Lower lobe of right lung (tissue), 2 donors: ENCODE measurements around the gene PTPRE. TPM values are rescaled to one million over a fixed set of nuclear protein-coding genes. Genes with fewer than 3 reads are reported as not detected.
A peak's percentile ranks its signal among the peaks of the same experiment; 100 is the strongest.

ENCODE experiments used
- ATAC-seq, 2 donors: fragments of 200-7000 bp; cut with Tn5 transposase; one replicate each; pipeline ENCODE4 v1.9.1; 2020 to 2022; ENCODE audit warnings: mild to moderate bottlenecking in 2 of 2, moderate library complexity in 2 of 2
- DNase-seq: peaks from one replicate; pipeline ENCODE4 v3.0.0-alpha.2; 2020
- H3K27ac ChIP-seq: fragments of 200-600 bp; one replicate; pipeline ENCODE4 v1.8.0; 2022
- H3K27me3 ChIP-seq: fragments of 200-600 bp; one replicate; pipeline ENCODE4 v1.8.0; 2022; ENCODE audit warnings: low read depth
- H3K36me3 ChIP-seq: fragments of 200-600 bp; one replicate; pipeline ENCODE4 v1.8.0; 2022; ENCODE audit warnings: mild to moderate bottlenecking
- H3K4me1 ChIP-seq: fragments of 200-600 bp; one replicate; pipeline ENCODE4 v1.8.0; 2022
- H3K4me3 ChIP-seq: fragments of 200-600 bp; one replicate; pipeline ENCODE4 v1.8.0; 2022; ENCODE audit warnings: mild to moderate bottlenecking
- H3K9me3 ChIP-seq: fragments of 200-600 bp; one replicate; pipeline ENCODE4 v1.8.0; 2022
- intact Hi-C: fragments of 100-400 bp; cut with DNase I; formaldehyde crosslinking; loops from one replicate; pipeline ENCODE4 v1.11.0; 2022
- total RNA-seq: library from RNA; stranded (reverse); fragmentation: NEBNext Ultra II Directional; extraction: Animal tissue kit (Norgen Biotek cat#: 25700); gene quantifications from one replicate; pipeline ENCODE4 v1.2.1, GENCODE V29; 2021
- TF ChIP-seq, protein P1 (sequence below): fragments of 200-600 bp; IDR thresholded peaks from one replicate; pipeline ENCODE4 v1.8.0; 2022; ENCODE audit warnings: antibody characterized with exemption, mild to moderate bottlenecking
- donor health status: DM: no; HTN: yes; CAD: no; lungs with severe emphysema.

PTPRE gene
- total RNA-seq, 1 donor from 2014 or later: 60.5 TPM

DNA sequence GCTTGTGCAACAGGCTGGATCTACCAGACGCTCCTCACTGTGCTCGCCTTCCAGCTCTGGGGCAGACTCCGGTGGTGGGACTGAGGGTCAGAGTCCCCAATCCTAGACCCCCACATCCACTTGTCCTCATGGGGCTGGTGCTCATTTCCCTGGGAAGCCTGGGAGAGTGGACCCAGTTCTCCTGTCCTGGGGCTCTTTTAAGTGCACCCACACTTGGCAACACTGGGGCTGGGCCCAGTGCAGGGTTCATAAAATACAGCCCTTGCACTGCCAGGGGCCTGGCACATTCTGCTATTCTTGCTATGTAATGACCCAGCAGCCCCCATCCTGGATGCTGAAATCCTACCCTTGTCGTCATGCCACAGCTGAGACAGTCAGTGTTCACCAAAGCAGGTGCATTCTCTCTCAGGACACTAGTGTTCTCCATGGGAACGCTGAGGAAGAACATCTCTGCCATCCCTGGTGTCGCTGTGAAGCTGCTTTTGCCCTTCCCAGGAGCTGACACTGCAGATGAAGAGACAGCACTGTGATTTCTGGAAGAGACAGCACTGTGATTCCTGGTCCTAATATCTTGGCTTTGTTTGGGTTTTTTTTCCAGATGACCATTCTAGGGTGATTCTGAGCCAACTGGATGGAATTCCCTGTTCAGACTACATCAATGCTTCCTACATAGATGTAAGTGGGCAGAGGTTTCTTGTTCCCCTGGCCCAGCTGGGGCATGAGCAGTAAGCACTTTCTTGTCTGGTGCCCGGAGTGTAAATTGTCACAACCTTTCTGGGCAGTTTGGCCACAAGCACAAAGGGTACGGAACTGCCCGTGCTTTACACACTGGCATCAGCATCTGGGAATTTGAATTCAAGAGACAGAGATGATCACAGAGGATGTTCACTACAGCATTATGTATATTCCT is 153.7 kb downstream of the PTPRE start:
- H3K4me1 ChIP-seq: peaks cover 34% of the 10 kb centered on the region
- no peak overlapping the region for H3K4me3 ChIP-seq
- H3K27ac ChIP-seq: no peak overlapping the region
- no peaks in the 10 kb centered on the region for H3K27me3 ChIP-seq
- peaks cover 81% of the 10 kb centered on the region for H3K36me3 ChIP-seq
- TF ChIP-seq, protein P1, sequence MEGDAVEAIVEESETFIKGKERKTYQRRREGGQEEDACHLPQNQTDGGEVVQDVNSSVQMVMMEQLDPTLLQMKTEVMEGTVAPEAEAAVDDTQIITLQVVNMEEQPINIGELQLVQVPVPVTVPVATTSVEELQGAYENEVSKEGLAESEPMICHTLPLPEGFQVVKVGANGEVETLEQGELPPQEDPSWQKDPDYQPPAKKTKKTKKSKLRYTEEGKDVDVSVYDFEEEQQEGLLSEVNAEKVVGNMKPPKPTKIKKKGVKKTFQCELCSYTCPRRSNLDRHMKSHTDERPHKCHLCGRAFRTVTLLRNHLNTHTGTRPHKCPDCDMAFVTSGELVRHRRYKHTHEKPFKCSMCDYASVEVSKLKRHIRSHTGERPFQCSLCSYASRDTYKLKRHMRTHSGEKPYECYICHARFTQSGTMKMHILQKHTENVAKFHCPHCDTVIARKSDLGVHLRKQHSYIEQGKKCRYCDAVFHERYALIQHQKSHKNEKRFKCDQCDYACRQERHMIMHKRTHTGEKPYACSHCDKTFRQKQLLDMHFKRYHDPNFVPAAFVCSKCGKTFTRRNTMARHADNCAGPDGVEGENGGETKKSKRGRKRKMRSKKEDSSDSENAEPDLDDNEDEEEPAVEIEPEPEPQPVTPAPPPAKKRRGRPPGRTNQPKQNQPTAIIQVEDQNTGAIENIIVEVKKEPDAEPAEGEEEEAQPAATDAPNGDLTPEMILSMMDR: no peak
- H3K9me3 ChIP-seq: no peaks in the 10 kb centered on the region
- DNase-seq: no peak
- intact Hi-C loops: no loop called here
- no peak for ATAC-seq

DNA sequence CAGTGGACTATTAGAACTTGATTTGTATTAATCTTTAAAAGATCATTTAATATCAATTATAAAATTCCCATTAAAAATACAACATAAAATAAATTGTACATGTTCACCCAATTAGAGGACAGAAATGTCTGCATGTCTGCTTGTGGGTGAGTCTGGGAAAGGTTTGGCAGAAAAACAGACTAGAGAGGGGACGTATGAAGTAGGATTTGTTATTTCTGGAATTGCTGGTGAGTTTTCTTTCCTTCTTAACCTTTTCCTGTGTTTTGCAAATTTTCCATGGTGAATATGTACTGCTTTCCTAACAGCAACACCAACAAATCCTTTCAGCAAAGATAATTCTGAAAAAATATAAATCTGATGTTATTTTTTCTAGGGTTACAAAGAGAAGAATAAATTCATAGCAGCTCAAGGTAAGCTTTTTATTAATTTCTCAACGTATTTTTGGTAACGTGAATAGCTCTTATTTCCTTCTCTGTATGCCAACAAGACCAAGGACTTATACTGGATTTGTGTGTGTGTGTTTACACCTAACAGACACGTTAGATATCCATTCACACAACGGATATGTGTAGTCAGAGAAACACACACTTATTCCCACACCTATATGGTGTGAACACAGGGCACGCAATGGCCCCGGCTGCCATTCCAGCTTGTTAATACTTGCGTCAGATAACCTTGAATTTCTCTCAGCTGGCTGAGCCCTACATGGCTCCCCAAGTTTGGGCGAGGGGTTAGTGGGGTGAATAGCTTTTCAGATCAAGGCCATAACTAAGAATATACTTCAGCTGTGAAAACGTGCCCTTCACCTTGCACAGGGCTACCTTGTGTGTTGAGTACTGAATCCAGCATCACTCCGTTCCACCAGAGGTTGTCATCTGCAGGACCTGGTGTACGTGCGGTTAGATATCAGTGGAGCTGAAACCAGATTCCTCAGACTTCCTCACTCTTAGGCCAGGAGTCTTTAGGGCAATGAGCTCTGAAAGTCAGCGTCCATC is 154.7 kb downstream of the PTPRE start:
- peaks cover 81% of the 10 kb centered on the region for H3K36me3 ChIP-seq
- ATAC-seq (no peak), DNase-seq (no peak)
- no peaks in the 10 kb centered on the region for H3K27me3 ChIP-seq
- H3K4me3 ChIP-seq: no peak overlapping the region
- intact Hi-C loops: no loop called here
- H3K9me3 ChIP-seq: no peaks in the 10 kb centered on the region
- peaks cover 42% of the 10 kb centered on the region for H3K4me1 ChIP-seq
- TF ChIP-seq, protein P1: no peak
- H3K27ac ChIP-seq: peak overlapping the region; percentile 77

DNA sequence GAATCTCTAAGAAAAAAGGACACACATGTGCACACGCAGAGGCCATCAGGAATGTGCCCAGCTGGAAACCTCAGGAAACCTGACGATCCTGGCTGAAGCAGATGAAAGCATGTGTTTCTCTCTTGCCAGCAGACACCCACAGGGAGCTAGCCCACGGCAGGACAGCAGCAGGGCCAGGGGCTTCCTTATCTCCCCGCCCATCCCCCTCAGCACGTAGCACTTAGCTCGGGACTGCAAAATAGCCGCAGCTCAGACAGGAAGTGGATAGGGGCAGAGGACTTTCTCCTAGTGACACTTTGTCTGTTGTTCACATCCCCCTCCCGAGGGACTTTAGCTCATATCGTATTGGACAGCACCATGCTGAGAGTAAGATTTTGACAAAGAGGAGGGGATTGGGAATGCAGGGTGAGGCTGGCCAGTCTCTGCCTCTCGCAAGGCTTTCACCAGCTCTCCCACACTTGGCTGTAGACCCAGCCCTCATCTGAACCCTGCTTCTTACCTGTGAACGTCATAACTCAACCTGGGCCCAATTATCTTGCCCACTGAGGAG is 155.5 kb downstream of the PTPRE start:
- TF ChIP-seq, protein P1: no peak
- Histone ChIP-seq H3K36me3 (peaks cover 81% of the 10 kb centered on the region), H3K4me3 (peak overlapping the region; percentile 16), H3K4me1 (peaks cover 42% of the 10 kb centered on the region), H3K27ac (peak overlapping the region; percentile 77), H3K27me3 (no peaks in the 10 kb centered on the region), H3K9me3 (no peaks in the 10 kb centered on the region)
- ATAC-seq (no peak), DNase-seq (no peak)
- intact Hi-C loops: no loop called here

DNA sequence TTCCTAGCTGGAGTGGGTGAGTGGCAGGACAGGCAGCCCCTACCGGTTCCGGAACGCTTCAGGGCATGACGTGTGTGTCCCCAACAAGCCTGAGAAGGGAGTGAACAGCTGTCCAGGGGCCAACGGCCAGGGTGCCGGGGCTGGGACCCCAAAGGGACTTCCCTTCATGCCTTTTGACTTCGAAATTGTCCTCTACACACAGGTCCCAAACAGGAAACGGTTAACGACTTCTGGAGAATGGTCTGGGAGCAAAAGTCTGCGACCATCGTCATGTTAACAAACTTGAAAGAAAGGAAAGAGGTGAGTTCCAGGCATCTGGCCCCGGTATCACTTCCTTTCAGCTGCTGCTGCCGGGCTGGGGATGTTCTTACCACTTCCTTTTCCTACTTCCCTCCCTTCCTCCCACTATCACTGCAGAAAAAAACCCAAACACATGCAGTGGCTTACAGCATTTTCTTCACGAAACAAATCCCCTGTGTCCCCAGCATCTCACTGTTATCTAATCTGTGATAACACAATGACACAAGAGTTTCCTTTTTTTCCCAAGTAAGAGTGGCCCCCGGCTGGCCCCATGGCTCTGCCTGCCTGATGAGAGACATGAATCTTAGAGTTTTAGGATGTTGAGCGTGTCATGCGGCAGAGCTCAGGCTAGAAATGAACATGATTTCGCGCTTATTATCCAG is 156.1 kb downstream of the PTPRE start:
- Histone ChIP-seq H3K4me3 (peak overlapping the region; percentile 16), H3K9me3 (no peaks in the 10 kb centered on the region), H3K27me3 (no peaks in the 10 kb centered on the region), H3K4me1 (peaks cover 42% of the 10 kb centered on the region), H3K27ac (peak overlapping the region; percentile 77), H3K36me3 (peaks cover 81% of the 10 kb centered on the region)
- TF ChIP-seq, protein P1: no peak
- peak; percentile 40 to 54 for ATAC-seq
- intact Hi-C loops: no loop called here
- no peak for DNase-seq

DNA sequence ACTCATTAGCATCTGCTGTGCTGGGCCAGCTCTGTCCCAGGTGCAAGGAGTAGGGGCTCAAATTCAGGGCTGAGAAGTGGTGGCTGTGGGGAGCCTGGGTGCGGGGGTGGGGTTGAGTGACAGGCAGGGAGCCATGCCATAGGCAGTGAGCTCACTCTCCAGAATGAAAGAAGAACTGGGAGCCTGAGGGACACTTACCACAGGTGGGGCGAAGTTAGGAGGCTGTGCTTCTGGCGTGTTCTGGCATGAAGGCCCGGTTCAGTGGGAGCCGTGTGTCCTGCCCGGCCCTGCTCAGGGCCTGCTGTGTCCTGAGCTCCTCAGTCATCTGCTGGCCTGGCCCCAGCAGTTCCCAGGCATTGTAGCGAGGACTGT is 156.8 kb downstream of the PTPRE start:
- DNase-seq: no peak
- peak overlapping the region; percentile 4 for H3K4me3 ChIP-seq
- H3K9me3 ChIP-seq: no peaks in the 10 kb centered on the region
- intact Hi-C loops: no loop called here
- peak; percentile 2 to 26 for ATAC-seq
- H3K27me3 ChIP-seq: no peaks in the 10 kb centered on the region
- TF ChIP-seq, protein P1: no peak
- H3K36me3 ChIP-seq: peaks cover 85% of the 10 kb centered on the region
- H3K27ac ChIP-seq: peak overlapping the region; percentile 77
- H3K4me1 ChIP-seq: peaks cover 42% of the 10 kb centered on the region
